SK-N-MC (cell line): Measurements from ENCODE around the gene MRNIP.

Source experiments
- EZH2 ChIP-seq: fragments of 200-600 bp; sonication (generic); IDR thresholded peaks from one replicate; pipeline ENCODE4 v1.6.1; 2017; ENCODE audit warnings: antibody characterized with exemption
- FOXP2 ChIP-seq: optimal IDR thresholded peaks from 2 replicates; pipeline ENCODE3; 2011; ENCODE audit warnings: mild to moderate bottlenecking, moderate library complexity; ENCODE audit not compliant: insufficient read depth; ENCODE audit errors: extremely low read length, control extremely low read depth

DNA sequence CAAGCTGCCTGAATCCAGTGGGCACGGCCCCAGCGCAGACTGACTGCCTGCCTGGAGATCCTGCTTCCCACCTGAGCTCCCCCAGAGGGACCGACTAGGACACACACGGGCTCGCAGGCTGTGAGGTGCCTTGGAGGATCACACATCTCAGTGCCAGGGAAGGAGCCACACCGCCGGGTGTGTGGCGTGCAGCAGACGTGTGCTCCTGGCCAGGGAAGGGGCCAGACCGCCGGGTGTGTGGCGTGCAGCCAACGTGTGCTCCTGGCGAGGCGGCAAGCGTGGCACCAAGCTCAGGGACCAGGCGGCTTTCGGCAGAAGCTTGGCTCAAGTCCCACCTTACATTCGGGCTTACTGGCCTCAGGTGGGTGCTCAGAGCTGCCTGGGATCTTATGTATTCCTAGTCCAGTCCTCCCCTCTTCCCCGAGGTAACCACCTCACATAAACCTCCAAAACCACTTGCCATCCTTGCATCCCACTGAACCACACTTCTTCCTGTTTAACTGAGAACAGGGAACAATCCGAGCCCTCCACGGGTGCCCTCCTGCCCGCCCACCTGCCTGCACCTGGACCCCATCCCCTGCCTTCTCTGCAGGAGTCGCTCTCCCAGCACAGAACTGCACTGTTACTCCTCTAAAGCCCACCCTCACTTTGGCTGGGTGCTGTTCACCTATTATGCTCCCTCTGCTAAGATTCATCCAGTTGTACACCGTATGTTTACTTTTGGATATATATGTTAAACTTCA, 22.4 kb upstream of the MRNIP start:
- TF ChIP-seq EZH2: no peak
- TF ChIP-seq FOXP2: no peak
